Hepatocyte (in vitro differentiated cells): ENCODE results near the gene DIDO1. TPM values are rescaled to one million over a fixed set of nuclear protein-coding genes. Genes with fewer than 3 reads are reported as not detected.

Experiments
- DNase-seq: peaks from one replicate; pipeline ENCODE4 v3.0.0-alpha.2; 2016; ENCODE audit warnings: low spot score
- H2AFZ ChIP-seq: fragments of 200-600 bp; sonication (generic); 2 replicates; pipeline ENCODE4 v1.6.0; 2016; ENCODE audit warnings: antibody characterized with exemption, mild to moderate bottlenecking
- H3K27ac ChIP-seq: fragments of 200-600 bp; sonication (generic); 2 replicates; pipeline ENCODE4 v1.5.1; 2016; ENCODE audit warnings: mild to moderate bottlenecking
- H3K27me3 ChIP-seq: fragments of 200-600 bp; sonication (generic); 2 replicates; pipeline ENCODE4 v1.6.1; 2016
- H3K36me3 ChIP-seq: fragments of 200-600 bp; sonication (generic); replicated peaks from 2 replicates; pipeline ENCODE4 v1.5.1; 2016; ENCODE audit warnings: low read depth; ENCODE audit not compliant: insufficient read depth
- H3K4me1 ChIP-seq: fragments of 200-600 bp; sonication (generic); 2 replicates; pipeline ENCODE4 v1.5.1; 2016; ENCODE audit warnings: mild to moderate bottlenecking, moderate library complexity; ENCODE audit not compliant: insufficient read depth
- H3K4me2 ChIP-seq: fragments of 200-600 bp; sonication (generic); 2 replicates; pipeline ENCODE4 v1.6.0; 2016
- H3K4me3 ChIP-seq: fragments of 200-600 bp; sonication (generic); 2 replicates; pipeline ENCODE4 v1.5.1; 2016; ENCODE audit warnings: mild to moderate bottlenecking
- H3K79me2 ChIP-seq: fragments of 200-600 bp; sonication (generic); 2 replicates; pipeline ENCODE4 v1.6.0; 2017; ENCODE audit warnings: mild to moderate bottlenecking
- H3K9me2 ChIP-seq: fragments of 200-600 bp; sonication (generic); replicated peaks from 2 replicates; pipeline ENCODE4 v1.6.0; 2017; ENCODE audit warnings: mild to moderate bottlenecking; ENCODE audit not compliant: insufficient read depth
- H3K9me3 ChIP-seq: fragments of 200-600 bp; sonication (generic); 2 replicates; pipeline ENCODE4 v1.5.1; 2016; ENCODE audit warnings: low read depth, mild to moderate bottlenecking
- H4K20me1 ChIP-seq: fragments of 200-600 bp; sonication (generic); 2 replicates; pipeline ENCODE4 v1.6.0; 2016; ENCODE audit warnings: mild to moderate bottlenecking; ENCODE audit not compliant: insufficient read depth, poor library complexity, severe bottlenecking
- CTCF ChIP-seq: fragments of 200-600 bp; sonication (generic); IDR thresholded peaks from 2 replicates; pipeline ENCODE4 v1.5.1; 2016; ENCODE audit warnings: antibody characterized with exemption, mild to moderate bottlenecking; ENCODE audit not compliant: poor library complexity
- EZH2 ChIP-seq: fragments of 200-600 bp; sonication (generic); IDR thresholded peaks from 2 replicates; pipeline ENCODE4 v1.6.1; 2016; ENCODE audit warnings: antibody characterized with exemption, mild to moderate bottlenecking, borderline replicate concordance
- EZH2phosphoT487 ChIP-seq: fragments of 200-600 bp; sonication (generic); IDR thresholded peaks from one replicate; pipeline ENCODE4 v1.6.1; 2018; ENCODE audit warnings: antibody characterized with exemption, mild to moderate bottlenecking, low read depth, moderate library complexity; ENCODE audit not compliant: unreplicated experiment, severe bottlenecking
- WGBS: methylation state at CpG from one replicate; pipeline ENCODE4 v1.1.6; 2016; ENCODE audit warnings: low lambda C conversion rate; ENCODE audit errors: missing lambda C conversion rate; 5-methylcytosine and 5-hydroxymethylcytosine counted together
- polyA plus RNA-seq: library from polyadenylated mRNA; unstranded; fragments of >200 nt; fragmentation: Nextera tagmentation; extraction: Ambion mirVana; gene quantifications from 2 replicates; pipeline ENCODE4 v1.2.1, GENCODE V29; 2016
- total RNA-seq: library from RNA; depleted of rRNA; stranded (reverse); fragments of >200 nt; gene quantifications from 2 replicates; pipeline ENCODE4 v1.2.3, GENCODE V29; 2014

The DIDO1 gene
- total and polyA plus RNA-seq, 2 experiments from 2014 or later = 26.5 to 31.6 TPM

GRCh38 chr20:62944184-62944583 lies 17.9 kb upstream of the DIDO1 start:
- no peak overlapping the region for H3K4me3 ChIP-seq
- peaks cover 9% of the 10 kb centered on the region for H3K4me1 ChIP-seq
- H4K20me1 ChIP-seq = peaks cover 31% of the 10 kb centered on the region
- no peaks in the 10 kb centered on the region for H3K9me2 ChIP-seq
- H3K27ac ChIP-seq = no peak overlapping the region
- H3K36me3 ChIP-seq = no peaks in the 10 kb centered on the region
- H2AFZ ChIP-seq = no peak overlapping the region
- no peak for DNase-seq
- H3K79me2 ChIP-seq = peaks cover 72% of the 10 kb centered on the region
- no peaks in the 10 kb centered on the region for H3K27me3 ChIP-seq
- 90% methylated on average over 8 of the region's 8 CpGs for WGBS
- no peak overlapping the region for H3K4me2 ChIP-seq
- no peak for TF ChIP-seq EZH2phosphoT487
- TF ChIP-seq CTCF = no peak
- TF ChIP-seq EZH2 = no peak
- no peaks in the 10 kb centered on the region for H3K9me3 ChIP-seq

- Histone ChIP-seq H4K20me1 (peaks cover 36% of the 10 kb centered on the region), H3K9me3 (no peaks in the 10 kb centered on the region), H2AFZ (no peak overlapping the region), H3K4me2 (no peak overlapping the region), H3K36me3 (no peaks in the 10 kb centered on the region), H3K4me1 (peaks cover 12% of the 10 kb centered on the region), H3K27me3 (no peaks in the 10 kb centered on the region), H3K9me2 (no peaks in the 10 kb centered on the region), H3K4me3 (no peak overlapping the region), H3K79me2 (peaks cover 76% of the 10 kb centered on the region), H3K27ac (no peak overlapping the region)
- TF ChIP-seq CTCF (no peak), EZH2 (no peak), EZH2phosphoT487 (no peak)
- over 99% methylated on average over 14 of the region's 14 CpGs for WGBS
- DNase-seq = no peak
Observed at GRCh38 chr20:62943396-62943795, 17.1 kb upstream of the DIDO1 start.

- Histone ChIP-seq H3K36me3 (no peaks in the 10 kb centered on the region), H3K9me2 (no peaks in the 10 kb centered on the region), H3K4me3 (no peak overlapping the region), H3K27me3 (no peaks in the 10 kb centered on the region), H3K27ac (no peak overlapping the region), H3K4me1 (peaks cover 12% of the 10 kb centered on the region), H3K79me2 (peaks cover 72% of the 10 kb centered on the region), H3K9me3 (no peaks in the 10 kb centered on the region), H3K4me2 (no peak overlapping the region), H2AFZ (no peak overlapping the region), H4K20me1 (peaks cover 36% of the 10 kb centered on the region)
- WGBS = 98% methylated on average over 2 of the region's 2 CpGs
- TF ChIP-seq CTCF = no peak
- TF ChIP-seq EZH2phosphoT487 = no peak
- TF ChIP-seq EZH2 = no peak
- no peak for DNase-seq
Observed at GRCh38 chr20:62942456-62942855, 16.2 kb upstream of the DIDO1 start.

- 100% methylated on average over 1 of the region's 1 CpG for WGBS
- Histone ChIP-seq H2AFZ (no peak overlapping the region), H4K20me1 (peaks cover 33% of the 10 kb centered on the region), H3K27ac (no peak overlapping the region), H3K79me2 (peaks cover 71% of the 10 kb centered on the region), H3K9me3 (no peaks in the 10 kb centered on the region), H3K4me3 (no peak overlapping the region), H3K9me2 (no peaks in the 10 kb centered on the region), H3K36me3 (no peaks in the 10 kb centered on the region), H3K4me2 (no peak overlapping the region), H3K4me1 (peaks cover 12% of the 10 kb centered on the region), H3K27me3 (no peaks in the 10 kb centered on the region)
- no peak for DNase-seq
- TF ChIP-seq CTCF (no peak), EZH2 (no peak), EZH2phosphoT487 (no peak)
Observed at GRCh38 chr20:62941792-62942191, 15.5 kb upstream of the DIDO1 start.
